ENCODE results near the gene RNF17. TPM values are rescaled to one million over a fixed set of nuclear protein-coding genes. Genes with fewer than 3 reads are reported as not detected.
"Not testable (repeated sequence)": the region's sequence is repeated elsewhere in the genome, so short reads cannot be mapped to it uniquely, and the experiment has no call there.

RNF17 gene
- total RNA-seq, 1 donor from 2014 or later: not detected

DNA sequence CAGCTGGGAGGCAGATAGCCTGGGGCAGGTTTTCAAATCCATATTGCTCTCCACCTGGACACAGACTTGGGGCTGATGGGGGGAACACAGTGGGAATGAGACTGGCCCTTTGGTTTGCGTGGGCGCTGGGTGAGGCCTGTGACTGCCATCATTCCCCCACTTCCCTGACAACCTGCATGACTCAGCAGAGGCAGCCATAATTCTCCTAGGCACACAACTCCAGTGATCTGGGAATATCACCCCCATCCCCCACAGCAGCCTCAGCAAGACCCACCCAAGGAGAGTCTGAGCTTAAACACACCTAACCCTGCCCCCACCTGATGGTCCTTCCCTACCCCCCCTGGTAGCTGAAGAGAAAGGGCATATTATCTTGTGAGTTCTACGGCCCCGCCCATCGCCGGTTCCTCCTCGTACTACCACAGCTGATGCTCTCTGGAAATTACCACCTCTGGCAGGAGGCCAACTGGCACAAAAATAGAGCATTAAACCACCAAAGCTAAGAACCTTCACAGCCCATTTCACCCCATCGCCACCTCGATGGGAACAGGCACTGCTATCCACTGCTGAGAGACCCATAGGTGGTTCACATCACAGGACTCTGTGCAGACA, 71.0 kb downstream of the RNF17 start:
- H3K9me3 Mint-ChIP-seq (ENCODE audit: low read depth): no peaks in the 10 kb centered on the region
- no peak for TF ChIP-seq CTCF (IDR thresholded peaks at IDR 0.05)
- DNase-seq (ENCODE audit: low spot score): no peak
- H3K27me3 Mint-ChIP-seq (ENCODE audit: low read depth): peaks cover 30% of the 10 kb centered on the region
- no peaks in the 10 kb centered on the region for H3K4me1 Mint-ChIP-seq (ENCODE audit: low read depth)
- H3K36me3 Mint-ChIP-seq (ENCODE audit: low read depth): no peaks in the 10 kb centered on the region
- no peak overlapping the region for H3K4me3 Mint-ChIP-seq (ENCODE audit: unreplicated experiment)
- H3K27ac Mint-ChIP-seq (ENCODE audit: unreplicated experiment): no peak overlapping the region

DNA sequence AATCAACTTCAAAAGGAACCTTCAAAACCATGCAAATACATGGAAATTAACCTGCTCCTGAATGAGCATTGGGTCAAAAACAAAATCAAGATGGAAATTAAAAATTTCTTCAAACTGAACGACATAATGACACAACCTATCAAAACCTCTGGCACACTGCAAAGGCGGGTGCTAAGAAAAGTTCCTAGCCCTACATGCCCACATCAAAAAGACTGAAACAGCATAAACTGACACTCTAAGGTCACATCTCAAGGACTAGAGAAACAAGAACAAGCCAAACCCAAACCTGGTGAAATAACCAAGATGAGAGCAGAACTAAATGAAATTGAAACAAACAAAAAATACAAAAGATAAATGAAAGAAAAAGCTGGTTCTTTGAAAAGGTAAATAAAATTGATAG, 73.6 kb downstream of the RNF17 start:
- not testable (repeated sequence) for H3K9me3 Mint-ChIP-seq (ENCODE audit: low read depth); H3K27ac Mint-ChIP-seq (ENCODE audit: unreplicated experiment); H3K4me3 Mint-ChIP-seq (ENCODE audit: unreplicated experiment); DNase-seq (ENCODE audit: low spot score); H3K36me3 Mint-ChIP-seq (ENCODE audit: low read depth); H3K4me1 Mint-ChIP-seq (ENCODE audit: low read depth)
- peaks cover 31% of the 10 kb centered on the region for H3K27me3 Mint-ChIP-seq (ENCODE audit: low read depth)

- Mint-ChIP-seq H3K27ac (ENCODE audit: unreplicated experiment) (no peak overlapping the region), H3K36me3 (ENCODE audit: low read depth) (no peaks in the 10 kb centered on the region), H3K9me3 (ENCODE audit: low read depth) (no peaks in the 10 kb centered on the region), H3K4me3 (ENCODE audit: unreplicated experiment) (no peak overlapping the region), H3K27me3 (ENCODE audit: low read depth) (peaks cover 21% of the 10 kb centered on the region), H3K4me1 (ENCODE audit: low read depth) (no peaks in the 10 kb centered on the region)
- no peak for TF ChIP-seq CTCF (IDR thresholded peaks at IDR 0.05)
- no peak for DNase-seq (ENCODE audit: low spot score)
Measured at GRCh38 chr13:24842549-24843274, 78.7 kb downstream of the RNF17 start.

DNA sequence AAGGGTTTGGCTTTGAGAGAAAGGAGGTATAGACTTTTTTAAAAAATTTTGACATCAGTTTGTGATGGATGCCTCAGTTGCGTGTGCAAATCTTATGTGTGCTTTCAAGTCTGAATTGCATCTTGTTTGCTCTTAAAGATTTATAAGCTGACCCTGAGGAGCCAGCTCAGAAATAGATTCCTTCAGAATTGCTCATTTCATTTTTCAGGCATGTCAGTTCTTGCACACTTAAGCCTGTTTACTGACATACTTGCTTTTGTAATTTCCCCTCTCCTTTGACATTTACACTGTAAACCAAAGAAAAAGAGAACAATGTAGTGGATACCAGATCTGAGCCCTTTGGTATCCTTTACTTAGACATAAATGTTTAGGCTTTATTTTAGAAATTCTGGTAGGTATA, 87.6 kb downstream of the RNF17 start:
- H3K4me1 Mint-ChIP-seq (ENCODE audit: low read depth): peaks cover 8% of the 10 kb centered on the region
- no peak for DNase-seq (ENCODE audit: low spot score)
- no peak for TF ChIP-seq CTCF (IDR thresholded peaks at IDR 0.05)
- no peak overlapping the region for H3K27ac Mint-ChIP-seq (ENCODE audit: unreplicated experiment)
- H3K27me3 Mint-ChIP-seq (ENCODE audit: low read depth): peaks cover 2% of the 10 kb centered on the region
- no peak overlapping the region for H3K4me3 Mint-ChIP-seq (ENCODE audit: unreplicated experiment)
- no peaks in the 10 kb centered on the region for H3K36me3 Mint-ChIP-seq (ENCODE audit: low read depth)
- H3K9me3 Mint-ChIP-seq (ENCODE audit: low read depth): no peaks in the 10 kb centered on the region

DNA sequence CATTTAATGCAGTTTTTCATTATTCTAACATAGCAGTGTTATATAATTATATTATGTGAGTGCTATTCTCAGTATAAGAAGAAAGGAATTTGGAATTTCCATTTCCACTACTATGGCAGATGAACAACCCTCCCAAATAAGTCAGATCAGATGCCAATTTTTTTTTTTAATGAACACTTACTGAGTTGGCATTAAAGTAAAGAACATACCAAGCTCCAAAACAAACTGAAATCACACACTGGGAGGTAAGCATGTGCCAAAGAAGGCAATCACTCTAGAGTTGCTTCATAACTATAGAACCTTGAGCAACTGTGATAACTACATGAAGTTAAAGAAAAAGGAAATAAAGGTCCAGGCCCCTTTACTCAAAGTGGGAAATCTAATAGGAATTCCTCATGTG, 90.3 kb downstream of the RNF17 start:
- no peaks in the 10 kb centered on the region for H3K36me3 Mint-ChIP-seq (ENCODE audit: low read depth)
- H3K9me3 Mint-ChIP-seq (ENCODE audit: low read depth): no peaks in the 10 kb centered on the region
- H3K27ac Mint-ChIP-seq (ENCODE audit: unreplicated experiment): no peak overlapping the region
- DNase-seq (ENCODE audit: low spot score): no peak
- peaks cover 8% of the 10 kb centered on the region for H3K4me1 Mint-ChIP-seq (ENCODE audit: low read depth)
- H3K27me3 Mint-ChIP-seq (ENCODE audit: low read depth): peaks cover 8% of the 10 kb centered on the region
- no peak overlapping the region for H3K4me3 Mint-ChIP-seq (ENCODE audit: unreplicated experiment)
- no peak for TF ChIP-seq CTCF (IDR thresholded peaks at IDR 0.05)

DNA sequence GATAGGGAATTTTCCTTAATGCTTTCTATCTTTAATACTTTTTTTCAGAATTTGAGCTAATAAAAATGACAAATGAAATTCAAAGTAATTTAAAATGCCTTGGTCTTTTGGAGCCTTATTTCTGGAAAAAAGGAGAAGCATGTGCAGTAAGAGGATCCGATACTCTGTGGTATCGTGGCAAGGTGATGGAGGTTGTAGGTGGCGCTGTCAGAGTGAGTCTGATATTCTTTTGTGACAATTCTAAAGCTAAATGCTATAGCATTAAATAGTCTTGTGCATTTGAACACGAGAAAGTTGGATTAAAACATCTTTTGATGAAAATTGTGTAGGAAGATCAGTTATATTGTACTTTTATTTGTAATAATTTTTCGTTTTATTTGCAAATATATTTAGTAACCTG, 95.0 kb downstream of the RNF17 start:
- H3K4me3 Mint-ChIP-seq (ENCODE audit: unreplicated experiment): no peak overlapping the region
- no peaks in the 10 kb centered on the region for H3K4me1 Mint-ChIP-seq (ENCODE audit: low read depth)
- no peak for TF ChIP-seq CTCF (IDR thresholded peaks at IDR 0.05)
- no peaks in the 10 kb centered on the region for H3K36me3 Mint-ChIP-seq (ENCODE audit: low read depth)
- no peak for DNase-seq (ENCODE audit: low spot score)
- H3K27ac Mint-ChIP-seq (ENCODE audit: unreplicated experiment): no peak overlapping the region
- H3K27me3 Mint-ChIP-seq (ENCODE audit: low read depth): peaks cover 8% of the 10 kb centered on the region
- no peaks in the 10 kb centered on the region for H3K9me3 Mint-ChIP-seq (ENCODE audit: low read depth)
